ENCODE measurements around the gene MT1A.

GRCh38 chr16:56632848-56633365 is 5.6 kb upstream of the MT1A start:
- TF ChIP-seq, protein P1, sequence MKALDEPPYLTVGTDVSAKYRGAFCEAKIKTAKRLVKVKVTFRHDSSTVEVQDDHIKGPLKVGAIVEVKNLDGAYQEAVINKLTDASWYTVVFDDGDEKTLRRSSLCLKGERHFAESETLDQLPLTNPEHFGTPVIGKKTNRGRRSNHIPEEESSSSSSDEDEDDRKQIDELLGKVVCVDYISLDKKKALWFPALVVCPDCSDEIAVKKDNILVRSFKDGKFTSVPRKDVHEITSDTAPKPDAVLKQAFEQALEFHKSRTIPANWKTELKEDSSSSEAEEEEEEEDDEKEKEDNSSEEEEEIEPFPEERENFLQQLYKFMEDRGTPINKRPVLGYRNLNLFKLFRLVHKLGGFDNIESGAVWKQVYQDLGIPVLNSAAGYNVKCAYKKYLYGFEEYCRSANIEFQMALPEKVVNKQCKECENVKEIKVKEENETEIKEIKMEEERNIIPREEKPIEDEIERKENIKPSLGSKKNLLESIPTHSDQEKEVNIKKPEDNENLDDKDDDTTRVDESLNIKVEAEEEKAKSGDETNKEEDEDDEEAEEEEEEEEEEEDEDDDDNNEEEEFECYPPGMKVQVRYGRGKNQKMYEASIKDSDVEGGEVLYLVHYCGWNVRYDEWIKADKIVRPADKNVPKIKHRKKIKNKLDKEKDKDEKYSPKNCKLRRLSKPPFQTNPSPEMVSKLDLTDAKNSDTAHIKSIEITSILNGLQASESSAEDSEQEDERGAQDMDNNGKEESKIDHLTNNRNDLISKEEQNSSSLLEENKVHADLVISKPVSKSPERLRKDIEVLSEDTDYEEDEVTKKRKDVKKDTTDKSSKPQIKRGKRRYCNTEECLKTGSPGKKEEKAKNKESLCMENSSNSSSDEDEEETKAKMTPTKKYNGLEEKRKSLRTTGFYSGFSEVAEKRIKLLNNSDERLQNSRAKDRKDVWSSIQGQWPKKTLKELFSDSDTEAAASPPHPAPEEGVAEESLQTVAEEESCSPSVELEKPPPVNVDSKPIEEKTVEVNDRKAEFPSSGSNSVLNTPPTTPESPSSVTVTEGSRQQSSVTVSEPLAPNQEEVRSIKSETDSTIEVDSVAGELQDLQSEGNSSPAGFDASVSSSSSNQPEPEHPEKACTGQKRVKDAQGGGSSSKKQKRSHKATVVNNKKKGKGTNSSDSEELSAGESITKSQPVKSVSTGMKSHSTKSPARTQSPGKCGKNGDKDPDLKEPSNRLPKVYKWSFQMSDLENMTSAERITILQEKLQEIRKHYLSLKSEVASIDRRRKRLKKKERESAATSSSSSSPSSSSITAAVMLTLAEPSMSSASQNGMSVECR (CRISPR knock-in tag; IDR thresholded peaks at IDR 0.05; ENCODE audit: borderline replicate concordance): no peak
- TF ChIP-seq FOXK1 (CRISPR knock-in tag; IDR thresholded peaks at IDR 0.05) (no peak), MAX (CRISPR knock-in tag; IDR thresholded peaks at IDR 0.05) (no peak), NR3C1 (CRISPR knock-in tag; conservative IDR thresholded peaks at IDR 0.05; ENCODE audit: low read depth) (no peak), GABPB1 (CRISPR knock-in tag; IDR thresholded peaks at IDR 0.05) (no peak), E2F1 (CRISPR knock-in tag; IDR thresholded peaks at IDR 0.05) (no peak), KAT7 (CRISPR knock-in tag; IDR thresholded peaks at IDR 0.05; ENCODE audit: borderline replicate concordance) (no peak)
- TF ChIP-seq, protein P2, sequence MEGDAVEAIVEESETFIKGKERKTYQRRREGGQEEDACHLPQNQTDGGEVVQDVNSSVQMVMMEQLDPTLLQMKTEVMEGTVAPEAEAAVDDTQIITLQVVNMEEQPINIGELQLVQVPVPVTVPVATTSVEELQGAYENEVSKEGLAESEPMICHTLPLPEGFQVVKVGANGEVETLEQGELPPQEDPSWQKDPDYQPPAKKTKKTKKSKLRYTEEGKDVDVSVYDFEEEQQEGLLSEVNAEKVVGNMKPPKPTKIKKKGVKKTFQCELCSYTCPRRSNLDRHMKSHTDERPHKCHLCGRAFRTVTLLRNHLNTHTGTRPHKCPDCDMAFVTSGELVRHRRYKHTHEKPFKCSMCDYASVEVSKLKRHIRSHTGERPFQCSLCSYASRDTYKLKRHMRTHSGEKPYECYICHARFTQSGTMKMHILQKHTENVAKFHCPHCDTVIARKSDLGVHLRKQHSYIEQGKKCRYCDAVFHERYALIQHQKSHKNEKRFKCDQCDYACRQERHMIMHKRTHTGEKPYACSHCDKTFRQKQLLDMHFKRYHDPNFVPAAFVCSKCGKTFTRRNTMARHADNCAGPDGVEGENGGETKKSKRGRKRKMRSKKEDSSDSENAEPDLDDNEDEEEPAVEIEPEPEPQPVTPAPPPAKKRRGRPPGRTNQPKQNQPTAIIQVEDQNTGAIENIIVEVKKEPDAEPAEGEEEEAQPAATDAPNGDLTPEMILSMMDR (IDR thresholded peaks at IDR 0.05): no peak
